Activated CD4-positive, alpha-beta T cell treated with anti-CD3 and anti-CD28 coated beads, Interleukin-2, amount 10 ng/mL, durations not matched to agents 7 days and 5 days (primary cell): ENCODE results near the gene EGLN1. TPM values are rescaled to one million over a fixed set of nuclear protein-coding genes. Genes with fewer than 3 reads are reported as not detected.

Source experiments
- CTCF ChIA-PET: fragments of 350-600 bp; sonication (Branson Sonifier 250); formaldehyde crosslinking; loops from one replicate; lab custom pipeline; 2021; ENCODE audit warnings: antibody characterized with exemption; lab: Charles Lee
- POLR2A ChIA-PET: fragments of 350-600 bp; sonication (Branson Sonifier 250); formaldehyde crosslinking; loops from one replicate; lab custom pipeline; 2021; ENCODE audit warnings: antibody characterized with exemption; lab: Charles Lee
- DNase-seq: peaks from one replicate; pipeline ENCODE4 v3.0.0-alpha.2; 2020
- H3K27ac Mint-ChIP-seq: one replicate; pipeline ENCODE4 v1.8.0; 2021; ENCODE audit warnings: mild to moderate bottlenecking, moderate library complexity, mixed read lengths
- H3K27me3 Mint-ChIP-seq: one replicate; pipeline ENCODE4 v1.8.0; 2021; ENCODE audit warnings: mixed read lengths
- H3K36me3 Mint-ChIP-seq: one replicate; pipeline ENCODE4 v1.8.0; 2021; ENCODE audit warnings: low read depth, mixed read lengths
- H3K4me1 Mint-ChIP-seq: one replicate; pipeline ENCODE4 v1.8.0; 2021; ENCODE audit warnings: mixed read lengths
- H3K4me3 Mint-ChIP-seq: one replicate; pipeline ENCODE4 v1.8.0; 2021; ENCODE audit warnings: mild to moderate bottlenecking, moderate library complexity, mixed read lengths
- H3K9me3 Mint-ChIP-seq: one replicate; pipeline ENCODE4 v1.8.0; 2021; ENCODE audit warnings: mixed read lengths
- total RNA-seq, 2 experiments: library from RNA; stranded (reverse); gene quantifications; one replicate each; pipeline ENCODE4 v1.2.3, GENCODE V29; 2021

The EGLN1 gene
- total RNA-seq, 2 experiments from 2014 or later, result 29.3 to 39.7 TPM

- no peak overlapping the region for H3K4me3 Mint-ChIP-seq
- peaks cover 13% of the 10 kb centered on the region for H3K36me3 Mint-ChIP-seq
- DNase-seq, result no peak
- H3K4me1 Mint-ChIP-seq, result peaks cover 10% of the 10 kb centered on the region
- H3K27ac Mint-ChIP-seq, result no peak overlapping the region
- no peaks in the 10 kb centered on the region for H3K9me3 Mint-ChIP-seq
- no peaks in the 10 kb centered on the region for H3K27me3 Mint-ChIP-seq
- CTCF ChIA-PET, result no interaction called here
- POLR2A ChIA-PET, result no interaction called here
These were observed 14.3 kb downstream of the EGLN1 start for GRCh38 chr1:231407547-231408396.

DNA sequence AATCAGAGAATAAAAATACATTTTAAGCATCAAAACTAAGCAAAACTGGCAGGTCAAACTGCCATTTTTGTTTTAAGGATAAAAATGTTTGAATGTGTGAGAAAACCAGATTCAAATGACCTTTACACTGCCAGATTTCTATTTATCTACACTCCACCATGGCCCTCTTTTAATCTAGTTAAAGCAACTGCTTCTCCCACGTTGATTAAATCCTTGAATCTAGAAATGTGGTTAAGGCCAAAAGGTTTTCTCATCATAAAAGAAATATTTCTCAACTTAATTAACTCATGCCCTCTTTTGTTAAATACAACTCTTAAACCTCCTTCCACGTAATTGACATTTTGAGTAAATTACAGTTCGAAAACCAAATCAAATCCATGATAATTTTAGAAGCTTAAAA is 15.0 kb downstream of the EGLN1 start:
- Mint-ChIP-seq H3K36me3 (peaks cover 7% of the 10 kb centered on the region), H3K27me3 (no peaks in the 10 kb centered on the region), H3K4me3 (no peak overlapping the region), H3K4me1 (peaks cover 3% of the 10 kb centered on the region), H3K9me3 (no peaks in the 10 kb centered on the region), H3K27ac (peak overlapping the region; percentile 63)
- ChIA-PET POLR2A (no interaction called here), CTCF (no interaction called here)
- DNase-seq, result no peak

- DNase-seq, result no peak
- H3K36me3 Mint-ChIP-seq, result peaks cover 9% of the 10 kb centered on the region
- H3K27me3 Mint-ChIP-seq, result no peaks in the 10 kb centered on the region
- no peaks in the 10 kb centered on the region for H3K9me3 Mint-ChIP-seq
- peaks cover 3% of the 10 kb centered on the region for H3K4me1 Mint-ChIP-seq
- H3K4me3 Mint-ChIP-seq, result no peak overlapping the region
- ChIA-PET CTCF (interaction anchor here (0.6 to 1.4 kb wide), 3 partner anchors 41 to 56 kb away, joined by 3 to 4 read pairs (median 3); no protein-coding TSS in a partner anchor), POLR2A (interaction anchor here (0.6 kb wide), 1 partner anchor 128 kb away, joined by 5 read pairs; no protein-coding TSS in a partner anchor)
- H3K27ac Mint-ChIP-seq, result no peak overlapping the region
These were observed 17.8 kb downstream of the EGLN1 start for GRCh38 chr1:231404318-231404717.

DNA sequence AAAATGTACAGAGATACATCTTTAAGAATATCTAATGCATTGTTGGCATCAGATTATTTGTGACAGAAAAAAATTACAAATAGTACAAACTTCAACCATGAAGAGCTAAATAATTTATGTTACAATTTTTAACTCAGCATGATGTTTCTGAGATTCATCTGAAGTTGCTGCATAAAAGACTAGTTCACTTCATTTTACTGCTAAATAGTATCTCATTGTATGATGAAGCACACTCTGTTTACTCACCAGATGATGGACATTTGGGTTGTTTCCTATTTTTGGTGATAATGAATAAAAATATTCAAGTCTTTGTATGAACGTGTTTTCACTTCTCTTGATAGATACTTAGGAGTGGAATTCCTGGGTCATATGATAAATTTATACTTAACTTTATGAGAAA is 20.6 kb downstream of the EGLN1 start:
- peaks cover 22% of the 10 kb centered on the region for H3K36me3 Mint-ChIP-seq
- DNase-seq, result no peak
- no peaks in the 10 kb centered on the region for H3K9me3 Mint-ChIP-seq
- H3K27ac Mint-ChIP-seq, result no peak overlapping the region
- H3K27me3 Mint-ChIP-seq, result no peaks in the 10 kb centered on the region
- CTCF ChIA-PET, result interaction anchor here (1.5 kb wide), 2 partner anchors 9 to 13 kb away, joined by 3 read pairs; no protein-coding TSS in a partner anchor
- no peak overlapping the region for H3K4me3 Mint-ChIP-seq
- H3K4me1 Mint-ChIP-seq, result peaks cover 5% of the 10 kb centered on the region
- POLR2A ChIA-PET, result no interaction called here

DNA sequence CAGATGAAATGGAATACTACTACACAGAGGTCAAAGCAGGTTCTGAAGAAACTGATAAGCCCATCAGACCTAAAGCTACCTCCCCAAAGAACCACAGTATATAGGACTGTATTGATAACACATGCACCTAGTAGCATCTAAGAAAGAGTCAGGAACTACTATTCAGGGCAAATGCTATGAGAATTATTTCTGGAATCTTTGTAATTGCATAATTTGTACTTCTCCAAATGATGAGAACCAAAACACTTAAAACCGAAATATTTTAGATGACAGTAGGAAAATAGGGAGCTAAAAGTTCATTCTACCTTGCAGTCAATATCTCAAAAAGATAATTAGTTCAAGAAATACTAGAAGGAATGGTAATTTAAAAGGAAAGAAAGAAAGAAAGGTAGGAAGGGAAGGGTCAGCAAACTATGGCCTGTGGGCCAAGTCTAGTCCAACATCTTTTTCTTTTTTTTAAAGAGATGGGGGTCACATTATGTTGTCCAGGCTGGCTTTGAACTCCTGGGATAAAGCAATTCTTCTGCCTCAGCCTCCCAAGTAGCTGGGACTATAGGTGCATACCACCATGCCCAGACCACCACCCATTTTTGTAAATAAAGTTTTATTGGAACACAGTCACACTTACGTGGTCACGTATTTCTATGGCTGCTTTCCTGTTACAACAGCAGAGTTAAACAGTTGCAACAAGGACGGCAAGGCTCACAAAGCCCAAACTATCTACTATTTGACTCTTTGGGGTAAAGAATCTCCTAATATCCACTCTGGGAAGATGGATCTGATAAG is 24.0 kb downstream of the EGLN1 start:
- ChIA-PET CTCF (interaction anchor here (1.3 kb wide), 1 partner anchor 23 kb away, joined by 3 read pairs; no protein-coding TSS in a partner anchor), POLR2A (no interaction called here)
- Mint-ChIP-seq H3K27ac (no peak overlapping the region), H3K9me3 (no peaks in the 10 kb centered on the region), H3K4me3 (no peak overlapping the region), H3K36me3 (peaks cover 20% of the 10 kb centered on the region), H3K4me1 (peaks cover 13% of the 10 kb centered on the region), H3K27me3 (no peaks in the 10 kb centered on the region)
- DNase-seq, result no peak

- no peak for DNase-seq
- Mint-ChIP-seq H3K4me1 (peaks cover 18% of the 10 kb centered on the region), H3K36me3 (peaks cover 18% of the 10 kb centered on the region), H3K27me3 (no peaks in the 10 kb centered on the region), H3K27ac (no peak overlapping the region), H3K9me3 (no peaks in the 10 kb centered on the region), H3K4me3 (no peak overlapping the region)
- CTCF ChIA-PET, result interaction anchor here (1.3 kb wide), 1 partner anchor 25 kb away, joined by 3 read pairs; no protein-coding TSS in a partner anchor
- POLR2A ChIA-PET, result no interaction called here
These were observed 25.4 kb downstream of the EGLN1 start for GRCh38 chr1:231396643-231397042.

GRCh38 chr1:231395998-231396390 is 26.1 kb downstream of the EGLN1 start:
- Mint-ChIP-seq H3K36me3 (peaks cover 16% of the 10 kb centered on the region), H3K9me3 (no peaks in the 10 kb centered on the region), H3K4me1 (peaks cover 21% of the 10 kb centered on the region), H3K27me3 (no peaks in the 10 kb centered on the region), H3K27ac (no peak overlapping the region), H3K4me3 (no peak overlapping the region)
- POLR2A ChIA-PET, result no interaction called here
- DNase-seq, result no peak
- CTCF ChIA-PET, result interaction anchor here (1.1 to 1.5 kb wide), 2 partner anchors 14 to 21 kb away, joined by 3 read pairs; no protein-coding TSS in a partner anchor

- DNase-seq, result no peak
- no peaks in the 10 kb centered on the region for H3K27me3 Mint-ChIP-seq
- H3K9me3 Mint-ChIP-seq, result no peaks in the 10 kb centered on the region
- peaks cover 18% of the 10 kb centered on the region for H3K36me3 Mint-ChIP-seq
- no peak overlapping the region for H3K4me3 Mint-ChIP-seq
- ChIA-PET POLR2A (no interaction called here), CTCF (interaction anchor here (1.1 to 1.5 kb wide), 2 partner anchors 15 to 20 kb away, joined by 3 read pairs; no protein-coding TSS in a partner anchor)
- peaks cover 28% of the 10 kb centered on the region for H3K4me1 Mint-ChIP-seq
- no peak overlapping the region for H3K27ac Mint-ChIP-seq
These were observed 26.8 kb downstream of the EGLN1 start for GRCh38 chr1:231395076-231395997.

- ChIA-PET POLR2A (no interaction called here), CTCF (interaction anchor here (1.3 kb wide), 1 partner anchor 16 kb away, joined by 4 read pairs; no protein-coding TSS in a partner anchor)
- Mint-ChIP-seq H3K9me3 (no peaks in the 10 kb centered on the region), H3K27ac (no peak overlapping the region), H3K4me3 (no peak overlapping the region), H3K36me3 (peaks cover 20% of the 10 kb centered on the region), H3K4me1 (peaks cover 40% of the 10 kb centered on the region), H3K27me3 (no peaks in the 10 kb centered on the region)
- DNase-seq, result no peak
These were observed 28.4 kb downstream of the EGLN1 start for GRCh38 chr1:231393668-231394067.

- Mint-ChIP-seq H3K27ac (no peak overlapping the region), H3K27me3 (no peaks in the 10 kb centered on the region), H3K9me3 (no peaks in the 10 kb centered on the region), H3K4me3 (no peak overlapping the region), H3K4me1 (peaks cover 49% of the 10 kb centered on the region), H3K36me3 (peaks cover 15% of the 10 kb centered on the region)
- ChIA-PET CTCF (interaction anchor here (0.6 to 1.3 kb wide), 5 partner anchors 9 to 225 kb away, joined by 3 to 4 read pairs (median 3); no protein-coding TSS in a partner anchor), POLR2A (interaction anchor here (0.7 kb wide), 1 partner anchor 317 kb away, joined by 3 read pairs; no protein-coding TSS in a partner anchor)
- DNase-seq, result no peak
These were observed 29.5 kb downstream of the EGLN1 start for GRCh38 chr1:231392389-231393131.

DNA sequence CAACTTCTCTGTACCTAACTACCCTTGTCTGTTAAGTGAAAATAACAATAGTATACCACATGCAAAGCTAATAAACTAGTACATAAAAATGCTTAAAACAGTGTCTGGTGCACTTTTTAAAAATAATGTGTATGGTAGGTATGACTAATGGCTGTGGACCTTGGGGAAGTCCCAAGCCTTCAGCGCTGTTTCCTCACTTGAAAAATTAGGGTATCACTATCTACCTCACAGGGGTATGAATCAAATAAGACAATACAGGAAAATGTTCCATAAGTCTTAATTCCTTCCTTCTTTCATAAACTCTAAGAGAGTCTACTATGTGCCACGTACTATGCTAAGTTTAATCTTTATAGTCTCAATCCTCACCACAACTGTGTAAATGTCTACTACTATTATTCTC is 32.0 kb downstream of the EGLN1 start:
- POLR2A ChIA-PET, result no interaction called here
- H3K4me3 Mint-ChIP-seq, result no peak overlapping the region
- peaks cover 9% of the 10 kb centered on the region for H3K36me3 Mint-ChIP-seq
- no peaks in the 10 kb centered on the region for H3K27me3 Mint-ChIP-seq
- DNase-seq, result no peak
- peaks cover 45% of the 10 kb centered on the region for H3K4me1 Mint-ChIP-seq
- no peak overlapping the region for H3K27ac Mint-ChIP-seq
- CTCF ChIA-PET, result no interaction called here
- no peaks in the 10 kb centered on the region for H3K9me3 Mint-ChIP-seq
